NCI-H2107 treated with DMSO at 0.1 percent for 48 hours (cell line): Measurements from ENCODE around the gene SCFD1.

Source experiments
- DNase-seq: peaks from one replicate; lab custom pipeline; 2025; ENCODE audit not compliant: unreplicated experiment; lab: John Stamatoyannopoulos, UW

The SCFD1 gene

DNA sequence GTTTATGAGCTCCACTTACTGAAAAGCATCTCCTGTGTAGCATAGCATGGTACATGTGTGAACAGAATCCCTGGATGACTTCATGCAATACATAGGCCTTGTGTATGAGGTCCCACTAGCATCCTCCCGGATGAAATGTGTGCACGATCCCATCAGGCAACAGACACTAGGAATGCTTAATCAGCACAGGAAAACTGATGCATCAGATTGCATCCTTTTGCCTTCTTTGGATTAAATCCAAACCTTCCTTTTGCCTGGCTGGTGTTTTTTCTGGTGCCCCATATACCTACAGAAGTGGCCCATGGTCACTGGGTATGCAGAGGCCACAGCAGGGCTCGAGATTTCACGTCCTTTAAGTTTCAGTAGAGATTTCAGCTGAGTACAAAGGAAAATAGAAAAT, 131.3 kb downstream of the SCFD1 start:
- DNase-seq: no peak

DNA sequence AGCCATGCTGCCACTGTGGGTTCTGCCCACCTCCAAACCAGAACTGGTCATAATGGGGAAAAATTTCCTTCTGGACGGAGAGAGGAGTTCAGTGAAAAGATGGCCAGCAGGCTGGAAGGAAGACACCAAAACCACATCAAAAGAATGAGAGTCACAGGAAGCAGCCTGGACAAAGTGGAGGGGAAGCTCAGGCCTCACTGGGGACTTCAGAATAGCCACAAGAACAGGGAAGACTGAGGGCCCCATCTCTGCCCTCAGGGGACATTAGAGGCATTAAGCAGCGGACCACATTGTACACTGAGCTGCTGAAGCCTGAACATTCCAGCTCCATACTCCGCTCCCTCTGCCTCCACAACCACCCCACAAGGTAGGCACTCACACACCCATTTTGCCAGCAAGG, 132.7 kb downstream of the SCFD1 start:
- no peak for DNase-seq

GRCh38 chr14:30756594-30756993, 134.5 kb downstream of the SCFD1 start:
- no peak for DNase-seq

DNA sequence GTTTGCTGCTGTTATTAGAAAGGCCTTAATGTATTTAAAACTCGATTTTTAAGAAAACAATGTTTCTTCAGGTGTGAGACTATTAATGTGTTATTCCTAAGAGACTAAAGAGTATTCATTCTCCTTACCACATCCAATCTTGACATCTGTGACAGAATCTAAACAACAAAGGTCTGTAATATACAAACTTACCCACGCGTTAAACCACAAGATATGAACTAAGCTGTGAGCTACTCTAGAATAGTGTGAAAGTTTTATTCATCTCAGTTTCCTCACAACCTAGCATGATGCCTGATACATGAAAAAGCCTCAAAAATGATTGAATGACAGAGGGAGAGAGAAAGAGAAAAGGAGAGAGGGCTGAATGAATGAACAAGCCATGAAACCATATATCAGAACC, 135.0 kb downstream of the SCFD1 start:
- no peak for DNase-seq

GRCh38 chr14:30759172-30760125, 137.3 kb downstream of the SCFD1 start:
- DNase-seq: no peak

- no peak for DNase-seq
Observed at GRCh38 chr14:30763891-30764290, 141.8 kb downstream of the SCFD1 start.

DNA sequence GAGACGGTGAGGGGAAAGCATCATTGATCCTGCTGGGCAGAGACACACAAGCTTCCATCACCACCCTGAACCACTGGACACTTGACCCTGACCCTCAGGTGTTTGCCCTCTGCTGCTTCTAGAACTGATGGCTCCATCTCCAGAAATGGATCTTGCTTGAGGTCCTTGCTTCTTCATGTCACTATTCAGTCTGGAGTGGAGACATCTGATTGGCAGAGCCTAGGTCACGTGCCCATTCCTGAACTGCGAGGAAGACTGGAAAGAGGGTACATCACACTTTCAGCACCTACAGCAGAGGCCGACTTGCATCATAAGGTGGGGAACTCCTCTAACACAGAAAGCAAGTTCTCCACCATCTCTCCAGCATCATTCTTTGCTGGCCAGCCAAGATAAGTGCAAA, 145.5 kb downstream of the SCFD1 start:
- DNase-seq: no peak

DNA sequence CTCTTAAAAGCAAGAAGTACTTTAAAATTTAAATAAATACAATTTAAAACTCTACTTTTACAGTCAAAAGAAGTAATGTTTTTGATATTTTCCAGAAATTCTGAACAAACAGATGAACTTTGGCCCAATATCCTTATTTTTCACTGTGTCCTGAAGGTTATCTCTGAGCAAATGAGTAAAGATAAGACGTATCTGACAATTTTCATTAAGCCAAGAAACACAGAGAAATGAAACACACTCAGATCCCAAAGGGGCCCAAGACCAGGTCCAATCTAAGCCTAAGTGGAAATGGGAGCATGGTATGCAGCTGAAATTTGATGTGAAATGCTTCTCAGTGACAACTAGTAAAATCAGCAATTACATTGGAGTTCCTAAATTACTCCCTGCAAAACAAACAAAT, 146.7 kb downstream of the SCFD1 start:
- DNase-seq: no peak

DNA sequence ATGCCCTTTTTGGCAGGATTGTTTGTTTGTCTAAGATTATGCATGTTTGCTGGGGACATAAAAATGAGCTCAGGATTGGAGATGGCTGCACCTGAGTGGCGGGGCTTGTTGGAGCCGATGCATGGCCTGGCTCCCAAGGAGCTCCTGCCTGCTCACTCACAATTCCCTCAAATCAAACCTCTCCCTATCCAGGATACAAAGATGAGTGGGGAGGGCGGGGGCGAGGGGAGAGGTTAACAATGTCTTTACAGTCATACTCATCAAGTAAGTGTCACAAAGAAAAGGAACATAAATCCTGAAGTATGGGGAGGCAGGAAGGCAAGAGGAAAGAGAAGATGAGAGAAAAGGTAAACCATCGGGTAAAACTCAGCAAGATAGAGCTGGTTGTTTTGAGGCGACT, 148.3 kb downstream of the SCFD1 start:
- no peak for DNase-seq

DNA sequence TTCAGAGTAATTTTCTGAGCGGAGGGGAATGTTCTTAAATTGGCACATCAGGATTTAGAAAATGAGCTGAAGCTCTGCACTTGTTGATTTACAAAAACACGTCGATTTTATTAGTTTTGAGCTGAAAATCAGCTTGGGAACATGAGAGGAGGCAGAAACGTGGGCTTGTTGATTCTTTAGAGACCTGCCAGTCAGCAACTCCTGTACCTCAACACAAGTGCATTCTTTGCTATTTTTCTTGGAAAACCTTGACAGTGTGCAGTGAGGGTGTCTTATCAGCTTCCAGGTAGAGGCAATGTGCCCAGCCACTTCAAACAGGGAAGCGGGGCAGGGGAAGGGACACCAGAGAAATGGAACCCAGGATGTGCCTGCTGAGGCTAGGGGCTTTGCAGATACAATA, 149.5 kb downstream of the SCFD1 start:
- DNase-seq: no peak

- no peak for DNase-seq
Observed at GRCh38 chr14:30779210-30779609, 157.1 kb downstream of the SCFD1 start.
